Dendritic cell treated with granulocyte-macrophage colony-stimulating factor and Interleukin-4, amounts not matched to agents 40 ng/mL and 50 ng/mL, for 4 days (primary cell): ENCODE results near the gene XYLT1.
"Not testable (repeated sequence)": the region's sequence is repeated elsewhere in the genome, so short reads cannot be mapped to it uniquely, and the experiment has no call there.

Experiments used
- H3K27ac Mint-ChIP-seq: one replicate; pipeline ENCODE4 v1.8.0; 2022; ENCODE audit warnings: mild to moderate bottlenecking, mixed read lengths
- H3K27me3 Mint-ChIP-seq: one replicate; pipeline ENCODE4 v1.8.0; 2022; ENCODE audit warnings: mild to moderate bottlenecking, mixed read lengths
- H3K36me3 Mint-ChIP-seq: one replicate; pipeline ENCODE4 v1.8.0; 2022; ENCODE audit warnings: low read depth, mixed read lengths
- H3K4me1 Mint-ChIP-seq: one replicate; pipeline ENCODE4 v1.8.0; 2022; ENCODE audit warnings: low read depth, mixed read lengths
- H3K4me3 Mint-ChIP-seq: one replicate; pipeline ENCODE4 v1.8.0; 2022; ENCODE audit warnings: mild to moderate bottlenecking, moderate library complexity, mixed read lengths
- H3K9me3 Mint-ChIP-seq: one replicate; pipeline ENCODE4 v1.8.0; 2022; ENCODE audit warnings: mixed read lengths
- intact Hi-C: fragments of 100-400 bp; cut with micrococcal nuclease; formaldehyde crosslinking; loops from one replicate; pipeline ENCODE4 v1.15.0; 2022

Gene XYLT1

DNA sequence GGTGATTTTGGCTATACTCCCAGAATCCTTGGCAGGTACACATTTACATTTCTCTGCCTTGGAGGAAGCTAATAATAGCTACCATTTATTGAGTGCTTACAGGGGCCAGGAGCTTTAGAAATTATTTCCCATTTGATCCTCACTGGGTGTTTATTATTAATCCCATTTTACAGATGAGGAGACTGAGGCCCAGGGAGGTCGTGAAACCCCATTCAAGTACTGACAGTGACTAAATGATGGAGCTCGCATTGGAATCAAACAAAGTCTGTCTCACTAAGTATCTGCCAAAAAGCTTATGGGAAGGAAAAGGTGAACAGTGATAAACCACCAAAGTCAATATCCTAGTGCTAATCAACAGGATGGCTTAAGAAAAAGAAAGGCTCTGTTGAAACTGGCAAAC is 33.3 kb upstream of the XYLT1 start:
- peaks cover 5% of the 10 kb centered on the region for H3K9me3 Mint-ChIP-seq
- H3K27ac Mint-ChIP-seq, result no peak overlapping the region
- peaks cover 4% of the 10 kb centered on the region for H3K27me3 Mint-ChIP-seq
- no peak overlapping the region for H3K4me3 Mint-ChIP-seq
- H3K36me3 Mint-ChIP-seq, result no peaks in the 10 kb centered on the region
- H3K4me1 Mint-ChIP-seq, result no peaks in the 10 kb centered on the region
- intact Hi-C loops, result no loop called here

DNA sequence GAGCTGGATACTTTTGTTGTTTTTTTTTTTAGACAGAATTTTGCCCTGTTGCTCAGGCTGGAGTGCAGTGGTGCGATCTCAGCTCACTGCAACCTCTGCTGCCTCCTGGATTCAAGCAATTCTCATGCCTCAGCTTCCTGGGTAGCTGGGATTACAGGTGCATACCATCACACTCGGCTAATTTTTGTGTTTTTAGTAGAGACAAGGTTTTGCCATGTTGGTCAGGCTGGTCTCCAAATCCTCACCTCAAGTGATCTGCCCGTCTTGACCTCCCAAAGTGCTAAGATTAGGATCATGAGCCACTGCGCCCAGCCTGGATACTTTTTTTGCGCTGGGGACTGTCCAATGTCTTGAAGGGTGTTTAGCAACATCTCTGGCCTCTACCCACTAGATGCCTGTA is 32.6 kb upstream of the XYLT1 start:
- Mint-ChIP-seq H3K4me1 (no peaks in the 10 kb centered on the region), H3K36me3 (no peaks in the 10 kb centered on the region), H3K4me3 (no peak overlapping the region), H3K27ac (no peak overlapping the region), H3K9me3 (no peaks in the 10 kb centered on the region), H3K27me3 (peaks cover 3% of the 10 kb centered on the region)
- intact Hi-C loops, result no loop called here

DNA sequence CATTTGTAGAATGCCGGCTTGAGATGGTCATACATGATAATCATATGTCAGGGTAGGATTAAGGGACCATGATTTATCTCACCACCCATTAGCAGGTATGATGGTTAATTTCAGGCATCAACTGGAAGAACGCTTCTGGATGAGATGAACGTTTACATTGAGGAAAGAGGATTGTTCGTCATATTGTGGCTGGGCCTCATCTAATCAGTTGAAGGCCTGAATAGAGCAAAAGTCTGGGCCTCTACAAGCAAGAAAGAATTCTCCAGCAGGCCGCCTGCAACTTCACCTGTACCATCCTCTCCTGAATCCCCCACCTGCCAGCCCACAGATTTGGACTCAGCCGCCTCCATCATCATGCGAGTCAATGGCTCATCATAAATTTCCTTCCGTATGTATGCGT is 30.6 kb upstream of the XYLT1 start:
- no peaks in the 10 kb centered on the region for H3K9me3 Mint-ChIP-seq
- H3K4me3 Mint-ChIP-seq, result no peak overlapping the region
- intact Hi-C loops, result no loop called here
- no peaks in the 10 kb centered on the region for H3K4me1 Mint-ChIP-seq
- no peaks in the 10 kb centered on the region for H3K36me3 Mint-ChIP-seq
- no peak overlapping the region for H3K27ac Mint-ChIP-seq
- peaks cover 2% of the 10 kb centered on the region for H3K27me3 Mint-ChIP-seq

DNA sequence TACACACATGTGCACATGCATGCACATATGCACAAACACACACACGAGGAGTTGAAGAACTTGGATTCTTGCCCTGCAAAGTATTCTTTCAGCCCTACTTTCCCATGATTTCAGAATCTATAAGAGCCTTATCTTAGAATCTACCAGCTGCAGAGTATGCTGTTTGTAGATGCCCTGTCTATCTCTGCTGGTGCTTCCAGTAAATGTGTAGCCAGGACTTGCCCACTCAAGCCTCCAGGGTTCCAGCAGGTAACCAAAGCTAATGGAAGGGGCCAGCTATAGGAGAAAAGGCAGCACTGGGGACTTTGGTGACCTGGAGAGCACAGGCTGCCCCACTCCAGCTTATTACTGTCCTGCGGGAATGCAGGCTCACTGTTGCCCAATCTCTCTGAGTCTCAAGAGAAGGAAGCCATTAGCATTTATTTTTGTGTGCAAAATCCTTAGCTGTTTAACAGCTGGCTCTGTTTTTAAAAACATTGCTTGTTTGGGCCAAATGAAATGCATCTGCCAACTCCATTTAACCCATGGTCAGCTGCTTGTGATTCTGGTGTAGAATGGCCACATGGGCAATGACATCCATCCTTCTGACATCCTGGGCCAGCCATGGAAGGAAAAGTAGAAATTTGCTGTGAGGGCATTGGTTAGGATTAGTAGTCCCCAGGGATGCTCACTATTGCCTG is 28.6 kb upstream of the XYLT1 start:
- no peaks in the 10 kb centered on the region for H3K36me3 Mint-ChIP-seq
- H3K27me3 Mint-ChIP-seq, result peaks cover 2% of the 10 kb centered on the region
- H3K4me1 Mint-ChIP-seq, result no peaks in the 10 kb centered on the region
- no peak overlapping the region for H3K27ac Mint-ChIP-seq
- H3K4me3 Mint-ChIP-seq, result no peak overlapping the region
- no peaks in the 10 kb centered on the region for H3K9me3 Mint-ChIP-seq
- intact Hi-C loops, result no loop called here

DNA sequence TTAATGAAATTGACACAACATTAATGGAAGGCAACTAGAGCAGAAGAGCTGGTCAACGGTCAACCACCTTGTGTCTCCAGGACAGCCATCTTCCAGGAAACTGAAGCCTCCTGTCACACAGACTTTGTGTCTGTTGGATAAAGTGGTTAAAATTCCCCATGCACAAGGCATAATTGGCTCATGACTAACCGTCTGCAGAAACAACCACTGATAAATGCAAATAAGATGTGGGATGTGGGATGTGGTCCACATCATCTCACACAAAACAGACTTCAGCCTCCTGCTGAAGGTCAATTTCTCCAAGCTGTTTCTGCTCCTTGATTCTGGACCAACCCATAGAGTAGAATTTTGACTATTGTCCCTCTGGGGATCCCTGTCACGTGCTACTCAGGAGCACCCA is 26.9 kb upstream of the XYLT1 start:
- no peaks in the 10 kb centered on the region for H3K27me3 Mint-ChIP-seq

DNA sequence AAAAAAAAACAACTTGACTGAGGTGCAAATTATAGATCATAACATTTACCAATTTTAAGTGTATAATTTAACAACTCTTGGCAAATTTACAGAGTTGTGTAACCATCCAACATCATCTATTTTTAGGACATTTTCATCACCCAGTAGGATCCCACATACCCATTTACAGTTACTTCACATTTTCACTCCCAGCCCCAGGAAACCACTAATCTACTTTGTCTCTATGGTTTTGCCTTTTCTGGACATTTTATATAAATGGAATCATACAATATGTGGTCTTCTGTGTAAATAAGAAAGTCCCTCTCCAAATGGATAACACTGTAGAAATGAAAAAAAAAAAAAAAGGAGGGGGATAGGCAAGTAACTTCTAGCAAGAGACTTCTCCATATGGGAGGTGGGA is 26.1 kb upstream of the XYLT1 start:
- intact Hi-C loops, result no loop called here
- Mint-ChIP-seq H3K27ac (no peak overlapping the region), H3K27me3 (no peaks in the 10 kb centered on the region), H3K4me3 (no peak overlapping the region), H3K9me3 (no peaks in the 10 kb centered on the region), H3K4me1 (no peaks in the 10 kb centered on the region), H3K36me3 (no peaks in the 10 kb centered on the region)

More for the DNA sequence above, 26.9 kb upstream of the XYLT1 start:
- Mint-ChIP-seq H3K9me3 (no peaks in the 10 kb centered on the region), H3K36me3 (no peaks in the 10 kb centered on the region), H3K27ac (no peak overlapping the region), H3K4me3 (no peak overlapping the region), H3K4me1 (no peaks in the 10 kb centered on the region)
- intact Hi-C loops, result no loop called here

- intact Hi-C loops, result no loop called here
Observed at GRCh38 chr16:17493012-17493411, 22.3 kb upstream of the XYLT1 start.

DNA sequence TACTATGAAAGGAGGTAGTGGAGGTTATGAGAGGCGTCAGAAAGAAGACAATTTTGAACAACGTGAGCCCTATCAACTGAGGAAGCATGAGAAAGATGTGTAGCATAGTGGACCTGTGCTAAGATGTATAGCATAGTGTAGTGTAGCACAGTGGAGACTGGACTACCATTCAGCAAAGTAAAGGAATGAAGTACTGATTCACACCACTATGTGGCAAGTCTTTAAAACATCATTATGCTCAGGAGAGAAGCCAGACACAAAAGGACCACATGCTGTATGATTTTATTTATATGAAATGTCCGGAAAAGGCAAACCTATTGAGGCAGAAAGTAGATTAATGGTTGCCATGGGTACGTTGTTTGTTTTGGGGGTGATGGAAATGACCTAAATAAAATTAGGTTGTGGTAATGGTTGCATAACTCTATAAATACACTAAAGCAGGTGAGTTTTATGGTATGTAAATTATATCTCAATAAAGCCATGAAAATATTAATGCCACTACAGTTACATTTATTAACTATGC is 20.4 kb upstream of the XYLT1 start:
- no peaks in the 10 kb centered on the region for H3K36me3 Mint-ChIP-seq
- intact Hi-C loops, result no loop called here
- H3K4me1 Mint-ChIP-seq, result no peaks in the 10 kb centered on the region
- no peak overlapping the region for H3K27ac Mint-ChIP-seq
- no peak overlapping the region for H3K4me3 Mint-ChIP-seq
- no peaks in the 10 kb centered on the region for H3K9me3 Mint-ChIP-seq
- H3K27me3 Mint-ChIP-seq, result no peaks in the 10 kb centered on the region

More at GRCh38 chr16:17493012-17493411, 22.3 kb upstream of the XYLT1 start:
- Mint-ChIP-seq H3K4me3 (no peak overlapping the region), H3K27ac (no peak overlapping the region), H3K9me3 (no peaks in the 10 kb centered on the region), H3K4me1 (no peaks in the 10 kb centered on the region), H3K27me3 (no peaks in the 10 kb centered on the region), H3K36me3 (no peaks in the 10 kb centered on the region)

DNA sequence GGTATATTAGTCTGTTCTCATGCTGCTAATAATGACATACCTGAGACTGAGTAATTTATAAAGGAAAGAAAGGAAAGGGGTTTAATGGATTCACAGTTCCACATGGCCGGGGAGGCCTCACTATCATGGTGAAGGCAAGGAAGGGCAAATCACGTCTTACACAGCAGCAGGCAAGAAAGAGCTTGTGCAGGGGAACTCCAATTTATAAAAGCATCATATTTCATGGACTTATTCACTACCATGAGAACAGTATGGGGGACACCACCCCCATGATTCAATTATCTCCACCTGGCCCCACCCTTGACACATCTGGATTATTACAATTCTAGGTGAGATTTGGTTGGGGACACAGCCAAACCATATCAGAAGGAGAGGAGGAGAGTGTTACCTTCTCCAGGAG is 17.7 kb upstream of the XYLT1 start:
- peaks cover 6% of the 10 kb centered on the region for H3K4me1 Mint-ChIP-seq
- H3K36me3 Mint-ChIP-seq, result no peaks in the 10 kb centered on the region
- H3K27ac Mint-ChIP-seq, result no peak overlapping the region
- H3K4me3 Mint-ChIP-seq, result no peak overlapping the region
- intact Hi-C loops, result no loop called here
- H3K9me3 Mint-ChIP-seq, result no peaks in the 10 kb centered on the region
- H3K27me3 Mint-ChIP-seq, result peaks cover 1% of the 10 kb centered on the region

GRCh38 chr16:17483351-17483750 is 12.6 kb upstream of the XYLT1 start:
- H3K36me3 Mint-ChIP-seq, result no peaks in the 10 kb centered on the region
- peaks cover 6% of the 10 kb centered on the region for H3K4me1 Mint-ChIP-seq
- no peak overlapping the region for H3K27ac Mint-ChIP-seq
- intact Hi-C loops, result no loop called here
- H3K9me3 Mint-ChIP-seq, result no peaks in the 10 kb centered on the region
- H3K4me3 Mint-ChIP-seq, result no peak overlapping the region
- H3K27me3 Mint-ChIP-seq, result peaks cover 9% of the 10 kb centered on the region

DNA sequence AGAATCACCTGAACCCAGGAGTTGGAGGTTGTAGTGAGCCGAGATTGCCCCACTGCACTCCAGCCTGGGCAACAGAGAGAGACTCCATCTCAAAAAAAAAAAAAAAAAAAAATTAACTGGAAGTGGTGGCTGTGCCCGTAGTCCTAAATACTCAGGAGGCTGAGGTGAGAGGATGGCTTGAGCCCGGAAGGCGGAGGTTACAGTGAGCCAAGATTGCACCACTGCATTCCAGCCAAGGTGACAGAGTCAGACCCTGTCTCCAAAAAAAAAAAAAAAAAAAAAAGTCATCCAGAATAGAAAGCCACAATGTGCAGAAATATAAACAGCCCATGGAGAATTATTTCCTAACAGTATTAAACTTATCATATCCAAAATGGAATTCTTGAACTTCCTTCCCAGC is 11.6 kb upstream of the XYLT1 start:
- H3K4me3 Mint-ChIP-seq, H3K9me3 Mint-ChIP-seq, H3K27me3 Mint-ChIP-seq, intact Hi-C loops, H3K36me3 Mint-ChIP-seq, H3K4me1 Mint-ChIP-seq, H3K27ac Mint-ChIP-seq: not testable (repeated sequence)

GRCh38 chr16:17481736-17482135 is 11.0 kb upstream of the XYLT1 start:
- Mint-ChIP-seq H3K27me3 (peaks cover 9% of the 10 kb centered on the region), H3K4me1 (peaks cover 10% of the 10 kb centered on the region), H3K9me3 (no peaks in the 10 kb centered on the region), H3K4me3 (no peak overlapping the region), H3K27ac (no peak overlapping the region), H3K36me3 (no peaks in the 10 kb centered on the region)
- intact Hi-C loops, result no loop called here

- Mint-ChIP-seq H3K27me3 (peaks cover 40% of the 10 kb centered on the region), H3K4me1 (peaks cover 24% of the 10 kb centered on the region)
- H3K4me3 Mint-ChIP-seq, H3K27ac Mint-ChIP-seq, H3K36me3 Mint-ChIP-seq, intact Hi-C loops, H3K9me3 Mint-ChIP-seq: not testable (repeated sequence)
Observed at GRCh38 chr16:17477260-17477545, 6.4 kb upstream of the XYLT1 start.

GRCh38 chr16:17476414-17477259 is 5.9 kb upstream of the XYLT1 start:
- Mint-ChIP-seq H3K27me3 (peaks cover 40% of the 10 kb centered on the region), H3K36me3 (no peaks in the 10 kb centered on the region), H3K27ac (no peak overlapping the region), H3K9me3 (no peaks in the 10 kb centered on the region), H3K4me1 (peaks cover 24% of the 10 kb centered on the region), H3K4me3 (no peak overlapping the region)
- intact Hi-C loops, result no loop called here
